Neural crest cell (in vitro differentiated cells): Measurements from ENCODE around the gene CTNNA3. TPM values are rescaled to one million over a fixed set of nuclear protein-coding genes. Genes with fewer than 3 reads are reported as not detected.

Source experiments
- DNase-seq: peaks from one replicate; pipeline ENCODE4 v3.0.0; 2021; ENCODE audit warnings: low read depth, mixed read lengths, low spot score
- H3K27ac Mint-ChIP-seq: one replicate; pipeline ENCODE4 v1.8.0; 2021; ENCODE audit warnings: mild to moderate bottlenecking, mixed read lengths; ENCODE audit not compliant: unreplicated experiment
- H3K27me3 Mint-ChIP-seq: 2 replicates; pipeline ENCODE4 v1.8.0; 2021; ENCODE audit warnings: low read depth, mild to moderate bottlenecking, mixed read lengths
- H3K36me3 Mint-ChIP-seq: 2 replicates; pipeline ENCODE4 v1.8.0; 2021; ENCODE audit warnings: low read depth, mild to moderate bottlenecking, mixed read lengths
- H3K4me1 Mint-ChIP-seq: 2 replicates; pipeline ENCODE4 v1.8.0; 2021; ENCODE audit warnings: mixed read lengths
- H3K4me3 Mint-ChIP-seq: one replicate; pipeline ENCODE4 v1.8.0; 2021; ENCODE audit warnings: mild to moderate bottlenecking, mixed read lengths
- H3K9me3 Mint-ChIP-seq: 2 replicates; pipeline ENCODE4 v1.8.0; 2021; ENCODE audit warnings: mixed read lengths
- total RNA-seq: library from RNA; stranded (reverse); gene quantifications from 2 replicates; pipeline ENCODE4 v1.2.1, GENCODE V29; 2021
- TF ChIP-seq, protein P1 (sequence below): fragments of 200-600 bp; sonication (generic); conservative IDR thresholded peaks from 2 replicates; pipeline ENCODE4 v1.5.0; 2021; ENCODE audit warnings: antibody characterized with exemption, mild to moderate bottlenecking

The CTNNA3 gene
- total RNA-seq, 1 donor from 2014 or later: 4.7 TPM

GRCh38 chr10:67630904-67631303 is 65.1 kb downstream of the CTNNA3 start:
- DNase-seq: no peak
- peaks cover 13% of the 10 kb centered on the region for H3K9me3 Mint-ChIP-seq
- H3K36me3 Mint-ChIP-seq: peaks cover 11% of the 10 kb centered on the region
- H3K4me3 Mint-ChIP-seq: no peak overlapping the region
- TF ChIP-seq, protein P1, sequence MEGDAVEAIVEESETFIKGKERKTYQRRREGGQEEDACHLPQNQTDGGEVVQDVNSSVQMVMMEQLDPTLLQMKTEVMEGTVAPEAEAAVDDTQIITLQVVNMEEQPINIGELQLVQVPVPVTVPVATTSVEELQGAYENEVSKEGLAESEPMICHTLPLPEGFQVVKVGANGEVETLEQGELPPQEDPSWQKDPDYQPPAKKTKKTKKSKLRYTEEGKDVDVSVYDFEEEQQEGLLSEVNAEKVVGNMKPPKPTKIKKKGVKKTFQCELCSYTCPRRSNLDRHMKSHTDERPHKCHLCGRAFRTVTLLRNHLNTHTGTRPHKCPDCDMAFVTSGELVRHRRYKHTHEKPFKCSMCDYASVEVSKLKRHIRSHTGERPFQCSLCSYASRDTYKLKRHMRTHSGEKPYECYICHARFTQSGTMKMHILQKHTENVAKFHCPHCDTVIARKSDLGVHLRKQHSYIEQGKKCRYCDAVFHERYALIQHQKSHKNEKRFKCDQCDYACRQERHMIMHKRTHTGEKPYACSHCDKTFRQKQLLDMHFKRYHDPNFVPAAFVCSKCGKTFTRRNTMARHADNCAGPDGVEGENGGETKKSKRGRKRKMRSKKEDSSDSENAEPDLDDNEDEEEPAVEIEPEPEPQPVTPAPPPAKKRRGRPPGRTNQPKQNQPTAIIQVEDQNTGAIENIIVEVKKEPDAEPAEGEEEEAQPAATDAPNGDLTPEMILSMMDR: no peak
- no peaks in the 10 kb centered on the region for H3K27me3 Mint-ChIP-seq
- no peak overlapping the region for H3K27ac Mint-ChIP-seq
- H3K4me1 Mint-ChIP-seq: peaks cover 9% of the 10 kb centered on the region

- H3K9me3 Mint-ChIP-seq: peaks cover 2% of the 10 kb centered on the region
- peaks cover 9% of the 10 kb centered on the region for H3K4me1 Mint-ChIP-seq
- no peak overlapping the region for H3K27ac Mint-ChIP-seq
- TF ChIP-seq, protein P1: no peak
- H3K27me3 Mint-ChIP-seq: no peaks in the 10 kb centered on the region
- no peak overlapping the region for H3K4me3 Mint-ChIP-seq
- DNase-seq: no peak
- peaks cover 3% of the 10 kb centered on the region for H3K36me3 Mint-ChIP-seq
Observed at GRCh38 chr10:67629461-67629971, 66.5 kb downstream of the CTNNA3 start.

DNA sequence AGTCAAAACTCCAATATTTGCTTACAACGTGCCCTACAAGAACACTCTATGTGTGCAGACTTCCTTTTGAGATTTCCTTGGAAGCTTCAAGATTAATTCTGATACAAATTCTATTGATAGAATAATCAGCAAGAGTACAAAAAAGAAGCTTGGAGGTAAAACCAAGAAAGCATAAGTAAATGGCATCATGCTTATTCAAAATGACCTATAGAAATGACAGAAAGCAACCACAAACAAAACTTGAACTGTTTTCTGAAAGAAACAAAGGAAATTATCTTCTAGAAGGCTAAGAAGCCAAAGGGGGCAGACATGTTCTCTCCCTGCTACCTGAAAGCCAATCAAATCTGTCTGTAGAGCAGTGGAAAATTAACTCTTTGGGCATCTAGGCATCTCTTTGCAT is 73.0 kb downstream of the CTNNA3 start:
- peaks cover 10% of the 10 kb centered on the region for H3K9me3 Mint-ChIP-seq
- no peaks in the 10 kb centered on the region for H3K27me3 Mint-ChIP-seq
- H3K4me3 Mint-ChIP-seq: no peak overlapping the region
- no peaks in the 10 kb centered on the region for H3K4me1 Mint-ChIP-seq
- TF ChIP-seq, protein P1: no peak
- H3K36me3 Mint-ChIP-seq: no peaks in the 10 kb centered on the region
- no peak for DNase-seq
- H3K27ac Mint-ChIP-seq: no peak overlapping the region

DNA sequence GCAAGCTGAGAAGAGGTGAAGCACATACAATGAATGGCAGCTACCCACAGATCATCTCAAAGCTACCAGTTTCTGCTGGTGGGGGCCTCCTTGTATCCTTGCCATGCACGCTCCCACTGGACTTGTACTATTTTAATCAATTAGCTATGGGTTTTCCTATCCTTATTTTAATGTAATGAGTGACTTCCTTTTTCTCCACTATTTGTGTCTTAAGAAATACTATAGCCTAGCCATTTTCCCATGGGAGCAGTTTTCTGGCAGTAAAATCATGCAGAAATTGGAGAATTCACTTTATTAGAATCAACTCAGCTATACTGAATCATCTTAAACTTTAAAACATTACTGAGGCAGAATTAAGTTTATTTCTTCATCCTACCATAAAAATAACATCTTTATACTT is 73.5 kb downstream of the CTNNA3 start:
- no peaks in the 10 kb centered on the region for H3K27me3 Mint-ChIP-seq
- DNase-seq: no peak
- no peaks in the 10 kb centered on the region for H3K4me1 Mint-ChIP-seq
- peaks cover 10% of the 10 kb centered on the region for H3K9me3 Mint-ChIP-seq
- H3K27ac Mint-ChIP-seq: no peak overlapping the region
- TF ChIP-seq, protein P1: no peak
- H3K36me3 Mint-ChIP-seq: no peaks in the 10 kb centered on the region
- no peak overlapping the region for H3K4me3 Mint-ChIP-seq

GRCh38 chr10:67621834-67622233 is 74.2 kb downstream of the CTNNA3 start:
- peaks cover 10% of the 10 kb centered on the region for H3K9me3 Mint-ChIP-seq
- H3K27ac Mint-ChIP-seq: no peak overlapping the region
- no peak overlapping the region for H3K4me3 Mint-ChIP-seq
- no peak for DNase-seq
- H3K27me3 Mint-ChIP-seq: no peaks in the 10 kb centered on the region
- H3K36me3 Mint-ChIP-seq: no peaks in the 10 kb centered on the region
- TF ChIP-seq, protein P1: no peak
- no peaks in the 10 kb centered on the region for H3K4me1 Mint-ChIP-seq

DNA sequence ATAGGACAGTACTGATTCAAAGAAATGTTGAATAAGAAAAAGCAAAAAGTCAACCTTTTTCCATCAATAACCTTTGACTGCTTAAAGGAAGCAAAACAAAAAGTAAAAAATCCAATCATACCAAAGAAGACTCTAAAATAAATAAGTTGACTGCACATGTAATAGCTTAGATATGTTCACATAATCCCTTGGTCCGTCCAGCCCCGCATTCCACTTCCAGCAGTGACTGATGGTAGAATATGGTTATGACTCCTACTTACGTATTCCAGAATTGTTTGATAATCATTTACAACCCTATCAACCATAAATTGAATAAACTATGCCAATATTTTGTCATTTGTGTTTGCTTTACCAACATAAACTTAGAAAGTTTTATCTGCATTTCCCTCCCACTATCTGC is 77.9 kb downstream of the CTNNA3 start:
- H3K4me3 Mint-ChIP-seq: no peak overlapping the region
- peaks cover 10% of the 10 kb centered on the region for H3K9me3 Mint-ChIP-seq
- H3K4me1 Mint-ChIP-seq: no peaks in the 10 kb centered on the region
- H3K36me3 Mint-ChIP-seq: no peaks in the 10 kb centered on the region
- no peak for DNase-seq
- TF ChIP-seq, protein P1: no peak
- H3K27me3 Mint-ChIP-seq: no peaks in the 10 kb centered on the region
- H3K27ac Mint-ChIP-seq: no peak overlapping the region
